Urinary bladder (tissue), 4 donors: ENCODE measurements around the gene PDE2A. TPM values are rescaled to one million over a fixed set of nuclear protein-coding genes. Genes with fewer than 3 reads are reported as not detected.

Experiments
- DNase-seq: peaks from one replicate; pipeline ENCODE4 v3.0.0-alpha.2; 2015; ENCODE audit errors: extremely low spot score
- H3K27ac ChIP-seq: one replicate; pipeline ENCODE4 v1.5.1; 2013; ENCODE audit warnings: low read depth, mild to moderate bottlenecking, moderate library complexity
- H3K36me3 ChIP-seq: one replicate; pipeline ENCODE4 v1.6.1; 2013; ENCODE audit warnings: mild to moderate bottlenecking, moderate library complexity; ENCODE audit not compliant: insufficient read depth
- H3K4me1 ChIP-seq: one replicate; pipeline ENCODE4 v1.6.1; 2013; ENCODE audit warnings: mild to moderate bottlenecking, moderate library complexity; ENCODE audit not compliant: insufficient read depth
- H3K4me3 ChIP-seq: one replicate; pipeline ENCODE4 v1.5.1; 2013; ENCODE audit warnings: low read depth, low read length
- WGBS: extraction: QIAGEN DNeasy Blood & Tissue Kit; methylation state at CpG from one replicate; pipeline ENCODE4 v1.1.7; 2013; 5-methylcytosine and 5-hydroxymethylcytosine counted together
- polyA plus RNA-seq: library from polyadenylated mRNA; stranded (reverse); fragments of 200-250 nt; gene quantifications from one replicate; pipeline ENCODE4 v1.2.3, GENCODE V29; 2013
- total RNA-seq: library from RNA; depleted of rRNA; stranded (reverse); fragments of >200 nt; gene quantifications from one replicate; pipeline ENCODE4 v1.2.3, GENCODE V29; 2014
- donor health status: healthy with polysubstance abuse.
- donor health status: healthy.

The PDE2A gene
- total and polyA plus RNA-seq, 2 donors: 18.6 to 56.1 TPM

DNA sequence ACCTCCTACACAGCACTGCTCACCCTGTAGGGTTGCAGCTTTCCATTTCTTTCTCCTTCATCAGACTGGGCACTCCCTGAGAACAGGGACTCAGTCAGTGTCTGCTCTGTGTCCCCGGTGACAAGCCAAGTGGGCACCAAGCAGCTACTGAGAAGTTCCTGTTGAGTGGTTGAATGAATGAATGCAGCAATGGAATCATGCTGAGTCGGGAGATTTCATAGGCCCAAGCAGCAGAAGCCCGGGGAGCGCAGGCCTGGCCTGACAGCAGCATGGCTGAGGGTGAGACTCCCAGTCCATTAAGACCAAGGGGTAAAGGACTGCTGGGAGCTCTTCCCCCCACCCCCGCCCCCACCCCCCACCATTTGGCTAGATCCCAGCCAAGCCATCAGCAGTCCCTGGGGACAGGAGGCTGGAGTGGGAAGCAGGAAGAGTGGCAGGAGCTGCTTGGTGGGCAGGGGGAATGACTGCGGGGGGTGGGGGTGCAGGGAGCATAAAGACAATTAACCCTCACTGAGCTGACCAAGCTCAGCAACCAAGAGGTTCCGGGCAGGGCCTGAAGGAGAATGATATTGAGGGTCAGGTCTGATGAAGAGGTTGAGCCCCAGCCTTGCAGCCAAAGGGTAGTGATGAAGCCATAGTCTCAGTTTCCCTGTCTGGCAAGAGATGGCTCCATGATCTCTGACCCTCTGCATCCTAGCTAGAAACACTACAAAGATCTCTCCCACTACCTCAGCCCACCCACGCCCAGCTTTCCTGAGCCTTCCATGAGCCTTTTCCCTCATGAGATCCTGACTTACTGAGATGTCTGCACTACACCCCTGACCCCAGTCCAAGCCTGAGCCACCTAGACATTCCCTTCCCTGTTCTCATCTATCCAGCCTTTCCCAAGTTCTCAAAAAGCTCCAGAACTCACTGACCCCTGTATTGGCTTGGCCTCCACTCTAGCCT, 2.8 kb downstream of the PDE2A start:
- 56% methylated on average over 8 of the region's 8 CpGs for WGBS
- no peak overlapping the region for H3K4me3 ChIP-seq
- no peak for DNase-seq

GRCh38 chr11:72670041-72670440, 4.2 kb downstream of the PDE2A start:
- DNase-seq: no peak
- H3K4me3 ChIP-seq: no peak overlapping the region
- no peak overlapping the region for H3K27ac ChIP-seq
- H3K36me3 ChIP-seq: no peaks in the 10 kb centered on the region
- WGBS: 35% methylated on average over 4 of the region's 4 CpGs
- H3K4me1 ChIP-seq: no peaks in the 10 kb centered on the region

More for the DNA sequence above, 2.8 kb downstream of the PDE2A start:
- Histone ChIP-seq H3K4me1 (no peaks in the 10 kb centered on the region), H3K27ac (no peak overlapping the region), H3K36me3 (no peaks in the 10 kb centered on the region)

DNA sequence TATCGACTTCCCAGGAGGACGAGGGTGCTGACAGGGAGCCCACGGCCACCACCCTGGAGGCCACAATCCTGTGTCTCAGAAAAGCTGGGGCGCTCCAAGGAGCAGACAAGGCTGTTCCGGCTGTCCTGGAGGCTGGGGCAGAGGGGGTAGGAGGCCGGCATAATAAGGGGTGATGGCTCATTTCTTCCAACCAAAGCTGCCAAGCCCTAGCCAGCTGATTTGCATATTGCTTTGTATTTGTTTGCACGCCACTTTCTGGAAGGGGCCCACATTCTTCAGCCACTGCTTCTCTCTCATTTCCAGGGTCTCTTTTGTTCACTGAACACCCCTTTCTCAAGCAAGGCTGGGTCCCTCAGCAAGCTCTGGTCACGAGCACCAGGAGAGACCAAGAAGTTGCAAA, 4.7 kb downstream of the PDE2A start:
- no peak overlapping the region for H3K4me3 ChIP-seq
- WGBS: 68% methylated on average over 8 of the region's 8 CpGs
- no peaks in the 10 kb centered on the region for H3K36me3 ChIP-seq
- no peaks in the 10 kb centered on the region for H3K4me1 ChIP-seq
- no peak overlapping the region for H3K27ac ChIP-seq
- no peak for DNase-seq

DNA sequence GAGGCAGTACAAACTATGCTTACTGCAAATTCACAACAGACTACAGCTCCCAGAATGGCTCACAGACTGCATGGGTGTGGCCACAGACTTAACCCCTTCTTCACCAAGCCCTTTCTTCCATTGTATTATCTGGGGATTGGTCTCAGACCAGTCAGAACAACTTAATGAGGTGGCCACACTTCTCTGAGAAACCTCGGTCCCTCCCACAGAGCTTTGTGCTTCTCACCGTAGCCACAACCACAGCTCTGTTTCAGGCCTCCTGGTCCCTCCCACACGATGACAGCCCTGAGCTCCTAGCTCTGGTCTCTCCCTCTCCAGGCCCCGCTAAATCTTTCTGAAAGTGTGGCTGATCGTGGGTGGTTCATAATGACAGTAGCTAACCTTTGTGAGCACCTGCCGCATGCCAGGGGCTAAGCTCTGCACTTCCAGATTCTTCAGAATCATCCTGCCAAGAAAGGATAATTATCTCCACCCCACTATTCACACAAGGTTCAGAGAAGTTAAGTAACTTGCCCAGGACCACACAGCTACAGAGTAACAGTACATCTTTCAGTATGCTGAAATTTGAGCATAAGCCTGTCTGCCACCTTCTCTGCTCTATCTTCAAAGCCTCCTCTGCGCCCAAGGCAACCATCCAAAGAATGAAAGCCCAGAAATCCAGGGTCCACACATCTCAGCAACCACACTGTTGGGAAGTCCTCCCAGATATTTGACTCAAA, 5.4 kb downstream of the PDE2A start:
- Histone ChIP-seq H3K4me3 (no peak overlapping the region), H3K27ac (no peak overlapping the region), H3K36me3 (no peaks in the 10 kb centered on the region), H3K4me1 (no peaks in the 10 kb centered on the region)
- no peak for DNase-seq
- WGBS: 44% methylated on average over 7 of the region's 7 CpGs

GRCh38 chr11:72665911-72666472, 8.2 kb downstream of the PDE2A start:
- Histone ChIP-seq H3K27ac (no peak overlapping the region), H3K4me3 (no peak overlapping the region), H3K36me3 (no peaks in the 10 kb centered on the region), H3K4me1 (no peaks in the 10 kb centered on the region)
- no peak for DNase-seq
- 37% methylated on average over 6 of the region's 6 CpGs for WGBS

- no peak for DNase-seq
- no peaks in the 10 kb centered on the region for H3K4me1 ChIP-seq
- H3K27ac ChIP-seq: no peak overlapping the region
- H3K4me3 ChIP-seq: no peak overlapping the region
- WGBS: 70% methylated on average over 5 of the region's 5 CpGs
- no peaks in the 10 kb centered on the region for H3K36me3 ChIP-seq
Observed at GRCh38 chr11:72662036-72662435, 12.2 kb downstream of the PDE2A start.

- Histone ChIP-seq H3K27ac (no peak overlapping the region), H3K4me3 (no peak overlapping the region), H3K4me1 (no peaks in the 10 kb centered on the region), H3K36me3 (no peaks in the 10 kb centered on the region)
- no peak for DNase-seq
- WGBS: 80% methylated on average over 9 of the region's 9 CpGs
Observed at GRCh38 chr11:72661486-72661885, 12.7 kb downstream of the PDE2A start.

GRCh38 chr11:72658989-72659640, 15.1 kb downstream of the PDE2A start:
- 80% methylated on average over 9 of the region's 9 CpGs for WGBS
- Histone ChIP-seq H3K36me3 (no peaks in the 10 kb centered on the region), H3K27ac (no peak overlapping the region), H3K4me3 (no peak overlapping the region), H3K4me1 (no peaks in the 10 kb centered on the region)
- DNase-seq: no peak

DNA sequence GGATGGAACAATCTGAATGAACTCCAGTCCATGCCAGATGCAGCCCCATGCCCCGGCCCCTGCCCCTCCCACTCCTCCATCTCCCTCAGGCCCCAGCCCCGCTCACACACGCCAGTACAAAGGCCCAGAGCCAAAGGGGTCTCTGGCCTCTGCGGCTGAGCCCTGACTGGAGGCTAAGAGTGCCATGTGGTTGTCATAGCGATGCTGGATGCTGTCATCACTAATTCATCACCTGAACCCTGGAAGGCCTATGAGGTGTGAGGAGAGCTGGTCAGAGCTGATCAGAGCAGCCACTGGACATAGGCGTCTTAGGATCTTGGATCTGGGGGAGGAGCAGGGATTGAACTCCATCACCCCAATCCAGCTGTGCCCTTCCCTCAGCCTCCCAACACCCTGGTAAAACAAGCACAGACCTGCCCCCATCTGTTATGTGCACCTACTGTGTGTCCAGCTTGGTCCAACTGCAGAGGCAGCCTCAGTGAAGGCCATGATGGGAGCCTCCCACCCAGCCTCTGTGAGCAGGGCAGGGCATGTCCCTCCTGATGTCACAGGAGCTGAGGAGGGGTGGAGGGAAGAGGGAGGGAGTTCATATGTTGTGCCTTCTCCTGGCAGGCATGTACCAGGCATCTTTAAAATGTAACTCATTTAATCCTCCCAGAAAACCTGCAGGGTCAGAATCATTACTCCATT, 16.7 kb downstream of the PDE2A start:
- WGBS: 79% methylated on average over 6 of the region's 6 CpGs
- Histone ChIP-seq H3K36me3 (no peaks in the 10 kb centered on the region), H3K4me3 (no peak overlapping the region), H3K27ac (no peak overlapping the region), H3K4me1 (no peaks in the 10 kb centered on the region)
- DNase-seq: no peak

GRCh38 chr11:72655896-72656464, 18.2 kb downstream of the PDE2A start:
- no peak overlapping the region for H3K27ac ChIP-seq
- DNase-seq: no peak
- no peaks in the 10 kb centered on the region for H3K4me1 ChIP-seq
- no peaks in the 10 kb centered on the region for H3K36me3 ChIP-seq
- 68% methylated on average over 11 of the region's 11 CpGs for WGBS
- no peak overlapping the region for H3K4me3 ChIP-seq

GRCh38 chr11:72655014-72655413, 19.2 kb downstream of the PDE2A start:
- Histone ChIP-seq H3K4me1 (no peaks in the 10 kb centered on the region), H3K4me3 (no peak overlapping the region), H3K36me3 (no peaks in the 10 kb centered on the region), H3K27ac (no peak overlapping the region)
- DNase-seq: no peak
- 84% methylated on average over 8 of the region's 8 CpGs for WGBS

DNA sequence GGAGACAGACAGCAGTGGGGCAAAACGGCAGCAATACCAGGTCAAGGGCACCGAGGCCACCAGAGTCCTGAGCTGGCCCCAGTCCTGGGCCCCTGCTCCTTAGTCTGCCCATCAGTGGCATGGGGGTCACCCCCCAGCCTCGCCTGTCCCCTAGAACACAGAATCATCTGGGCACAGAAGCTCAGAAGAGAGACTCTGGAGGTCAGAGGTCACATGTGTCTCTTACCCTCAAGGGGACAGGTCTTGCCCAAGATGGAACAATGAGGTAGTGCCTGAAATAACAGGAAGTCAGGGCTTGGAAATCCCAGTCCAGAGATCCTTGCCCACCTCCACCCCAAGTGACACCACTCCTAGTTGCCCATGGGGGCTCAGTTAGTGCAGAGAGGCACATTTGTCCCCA, 20.6 kb downstream of the PDE2A start:
- no peak for DNase-seq
- Histone ChIP-seq H3K4me1 (no peaks in the 10 kb centered on the region), H3K4me3 (no peak overlapping the region), H3K27ac (no peak overlapping the region), H3K36me3 (no peaks in the 10 kb centered on the region)
- 80% methylated on average over 3 of the region's 3 CpGs for WGBS
